HepG2 (cell line): Measurements from ENCODE around the gene FAM118A. TPM values are rescaled to one million over a fixed set of nuclear protein-coding genes. Genes with fewer than 3 reads are reported as not detected.

Experiments used
- CCDC6 ChIP-seq: sonication (generic); formaldehyde crosslinking; IDR thresholded peaks from 2 replicates; pipeline ENCODE4 v1.8.1; 2022; ENCODE audit warnings: mild to moderate bottlenecking, missing genetic modification reagents, moderate library complexity
- CEBPB ChIP-seq: IDR thresholded peaks from 2 replicates; pipeline ENCODE4 v1.6.1; 2011; ENCODE audit warnings: low read depth, low read length, improper control_type of control experiment, borderline replicate concordance
- GATA4 ChIP-seq: sonication (generic); IDR thresholded peaks from 2 replicates; pipeline ENCODE4 v1.6.1; 2016; ENCODE audit warnings: antibody characterized with exemption, low read depth, borderline replicate concordance
- GMEB2 ChIP-seq: IDR thresholded peaks from 2 replicates; pipeline ENCODE4 v1.6.1; 2016; ENCODE audit warnings: missing biosample characterization, missing genetic modification reagents, low read depth
- HOXA5 ChIP-seq: sonication (generic); formaldehyde crosslinking; IDR thresholded peaks from 2 replicates; pipeline ENCODE4 v1.4.0; 2020; ENCODE audit warnings: missing genetic modification reagents
- KDM3A ChIP-seq: IDR thresholded peaks from 2 replicates; pipeline ENCODE4 v1.6.1; 2018; ENCODE audit warnings: low read depth, missing compliant biosample characterization
- NAIF1 ChIP-seq: sonication (generic); formaldehyde crosslinking; IDR thresholded peaks from 2 replicates; pipeline ENCODE4 v1.5.0; 2020; ENCODE audit warnings: mild to moderate bottlenecking, missing genetic modification reagents, borderline replicate concordance
- NPAS2 ChIP-seq: sonication (generic); formaldehyde crosslinking; IDR thresholded peaks from 2 replicates; pipeline ENCODE4 v1.8.0; 2022; ENCODE audit warnings: mild to moderate bottlenecking, missing genetic modification reagents, borderline replicate concordance
- NR2F6 ChIP-seq, 2 experiments: IDR thresholded peaks; 2 replicates each; pipeline ENCODE4 v1.6.1; 2016; ENCODE audit warnings: antibody characterized with exemption in 1 of 2, mild to moderate bottlenecking in 1 of 2
- POLR2AphosphoS5 ChIP-seq: IDR thresholded peaks from 2 replicates; pipeline ENCODE4 v1.6.1; 2012; ENCODE audit warnings: low read depth, low read length
- SNAPC4 ChIP-seq: sonication (generic); formaldehyde crosslinking; IDR thresholded peaks from 2 replicates; pipeline ENCODE4 v1.4.0; 2020; ENCODE audit warnings: mild to moderate bottlenecking, missing genetic modification reagents
- SOX13 ChIP-seq, 3 experiments: fragments of 450-650 bp in 1 of 3; sonication (generic) in 1 of 3; formaldehyde crosslinking in 1 of 3; IDR thresholded peaks in 2 of 3; conservative IDR thresholded peaks in 1 of 3; 2 replicates each; pipeline versions ENCODE4 v1.5.0 to v1.6.1; 2016 to 2020; ENCODE audit warnings: antibody characterized with exemption in 1 of 3, mild to moderate bottlenecking in 1 of 3, missing compliant biosample characterization in 1 of 3, missing genetic modification reagents in 1 of 3, moderate library complexity in 1 of 3
- THAP9 ChIP-seq: sonication (generic); formaldehyde crosslinking; IDR thresholded peaks from 2 replicates; pipeline ENCODE4; 2020; ENCODE audit warnings: missing genetic modification reagents, mild to moderate bottlenecking, borderline replicate concordance
- U2AF1 ChIP-seq: fragments of 200-400 bp; formaldehyde crosslinking; optimal IDR thresholded peaks from 2 replicates; pipeline ENCODE3; 2017; ENCODE audit warnings: mild to moderate bottlenecking, low read depth, low read length
- ZFP36 ChIP-seq: fragments of 150-350 bp; IDR thresholded peaks from 2 replicates; pipeline ENCODE4 v1.6.1; 2018; ENCODE audit warnings: borderline replicate concordance, low read length, low read depth; ENCODE audit not compliant: partially characterized antibody
- ZNF17 ChIP-seq: sonication (generic); formaldehyde crosslinking; IDR thresholded peaks from 2 replicates; pipeline ENCODE4 v1.5.0; 2020; ENCODE audit warnings: mild to moderate bottlenecking, missing genetic modification reagents
- ZNF264 ChIP-seq: sonication (generic); formaldehyde crosslinking; IDR thresholded peaks from 2 replicates; pipeline ENCODE4 v1.4.0; 2020; ENCODE audit warnings: missing genetic modification reagents
- ZNF614 ChIP-seq: IDR thresholded peaks from 2 replicates; pipeline ENCODE4 v1.6.1; 2018; ENCODE audit warnings: missing biosample characterization, missing genetic modification reagents, inconsistent platforms, borderline replicate concordance
- ZNF883 ChIP-seq: sonication (generic); formaldehyde crosslinking; IDR thresholded peaks from 2 replicates; pipeline ENCODE4 v1.5.1; 2020; ENCODE audit warnings: mild to moderate bottlenecking, missing genetic modification reagents; ENCODE audit errors: not compliant biosample characterization
- ZSCAN21 ChIP-seq: sonication (generic); formaldehyde crosslinking; IDR thresholded peaks from 2 replicates; pipeline ENCODE4 v1.8.0; 2022; ENCODE audit warnings: mild to moderate bottlenecking, missing genetic modification reagents, moderate library complexity, borderline replicate concordance
- polyA plus RNA-seq, 8 experiments: library from polyadenylated mRNA; depleted of rRNA in 3 of 8; stranded (reverse) in 7 of 8; unstranded in 1 of 8; fragments of >200 nt; fragmentation: Illumina TruSeq in 4 of 8; extraction: Trizol in 4 of 8; gene quantifications; 2 replicates each; pipeline versions ENCODE4 v1.2.1 to v1.2.3, GENCODE V29; 2011 to 2016; ENCODE audit warnings: low read depth in 4 of 8, missing spikeins in 1 of 8, mixed read lengths in 1 of 8; ENCODE audit not compliant: insufficient read depth in 1 of 8
- total RNA-seq, 5 experiments: library from RNA; depleted of rRNA; stranded (reverse); fragments of >200 nt; fragmentation: Illumina TruSeq; extraction: Trizol; gene quantifications; 2 replicates each; pipeline ENCODE4 v1.2.3, GENCODE V29; 2016; ENCODE audit warnings: low read depth in 1 of 5

The FAM118A gene
- total and polyA plus RNA-seq, 2 of the 13 experiments (the other 11 are each of a cell fraction or from before 2014, with no cell fraction given), result 36.7 to 48.2 TPM

- TF ChIP-seq SNAPC4 (CRISPR knock-in tag), result no peak
- no peak for TF ChIP-seq THAP9 (CRISPR knock-in tag)
- TF ChIP-seq NPAS2 (CRISPR knock-in tag), result no peak
- no peak for TF ChIP-seq NR2F6 (IDR thresholded peaks at IDR 0.05)
- TF ChIP-seq NR2F6 (CRISPR knock-in tag; IDR thresholded peaks at IDR 0.05), result no peak
- no peak for TF ChIP-seq NAIF1 (CRISPR knock-in tag)
- TF ChIP-seq HOXA5 (CRISPR knock-in tag), result no peak
- TF ChIP-seq ZSCAN21 (CRISPR knock-in tag), result no peak
- TF ChIP-seq CCDC6, result no peak
- no peak for TF ChIP-seq ZNF264 (CRISPR knock-in tag)
- no peak for TF ChIP-seq GMEB2
- TF ChIP-seq CEBPB, result peak; percentile 37; the same call in 1 of the 2 replicates
- no peak for TF ChIP-seq POLR2AphosphoS5
- no peak for TF ChIP-seq SOX13 (IDR thresholded peaks at IDR 0.05)
- TF ChIP-seq SOX13 (CRISPR knock-in tag; conservative IDR thresholded peaks at IDR 0.05 in 1 of 2, IDR thresholded peaks at IDR 0.05 in 1 of 2), result no peak
- TF ChIP-seq ZNF883 (CRISPR knock-in tag), result no peak
- TF ChIP-seq U2AF1, result no peak
- TF ChIP-seq ZNF17 (CRISPR knock-in tag), result no peak
- TF ChIP-seq ZNF614 (CRISPR knock-in tag), result no peak
- TF ChIP-seq GATA4, result no peak
- no peak for TF ChIP-seq KDM3A (CRISPR knock-in tag)
- no peak for TF ChIP-seq ZFP36
Measured at GRCh38 chr22:45316796-45317526, 7.2 kb downstream of the FAM118A start (continued).
